NCI-H774 (cell line): ENCODE data around the gene RIOK2.
"Not testable (repeated sequence)": the region's sequence is repeated elsewhere in the genome, so short reads cannot be mapped to it uniquely, and the experiment has no call there.

ENCODE experiments used
- DNase-seq: peaks from one replicate; lab custom pipeline; 2025; lab: John Stamatoyannopoulos, UW

The RIOK2 gene

DNA sequence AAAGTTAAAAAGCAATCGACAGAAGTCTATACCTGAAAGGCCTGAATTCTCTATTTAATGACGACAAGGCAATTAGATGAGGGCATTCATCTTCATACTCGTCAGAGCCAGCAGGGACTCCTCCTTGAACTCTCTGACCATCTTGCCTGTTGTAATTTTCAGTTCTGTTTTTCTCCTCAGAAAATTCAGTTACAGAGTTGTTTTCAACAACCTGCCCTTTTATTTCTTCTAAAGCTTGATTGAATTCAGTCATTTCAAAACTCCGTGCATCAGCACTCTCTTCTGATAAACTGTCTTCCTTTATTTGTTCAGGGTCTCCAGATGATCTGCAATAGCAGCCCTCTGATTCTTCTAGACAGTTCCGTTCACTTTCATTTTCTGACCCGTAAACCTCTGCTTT lies 15.6 kb downstream of the RIOK2 start:
- DNase-seq: no peak

DNA sequence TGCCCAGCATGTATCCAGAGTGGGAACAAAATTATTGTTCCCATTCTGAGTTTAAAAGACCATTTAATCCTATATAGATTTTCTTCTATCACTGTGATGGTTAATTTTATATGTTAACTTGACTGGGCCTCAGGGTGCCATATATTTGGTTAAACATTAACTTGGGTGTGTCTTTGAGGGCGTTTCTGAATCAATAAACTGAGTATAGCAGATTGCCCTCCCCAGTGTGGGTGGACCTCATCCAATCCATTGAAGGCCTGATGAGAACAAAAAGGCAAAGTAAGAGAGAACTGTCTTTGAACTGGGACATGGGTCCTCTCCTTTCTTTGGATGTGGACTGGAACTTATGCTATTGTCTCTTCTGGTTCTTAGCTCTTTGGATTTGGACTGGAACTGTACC lies 17.3 kb downstream of the RIOK2 start:
- DNase-seq: no peak

- no peak for DNase-seq
Measured at GRCh38 chr5:97164846-97165245, 18.2 kb downstream of the RIOK2 start.

DNA sequence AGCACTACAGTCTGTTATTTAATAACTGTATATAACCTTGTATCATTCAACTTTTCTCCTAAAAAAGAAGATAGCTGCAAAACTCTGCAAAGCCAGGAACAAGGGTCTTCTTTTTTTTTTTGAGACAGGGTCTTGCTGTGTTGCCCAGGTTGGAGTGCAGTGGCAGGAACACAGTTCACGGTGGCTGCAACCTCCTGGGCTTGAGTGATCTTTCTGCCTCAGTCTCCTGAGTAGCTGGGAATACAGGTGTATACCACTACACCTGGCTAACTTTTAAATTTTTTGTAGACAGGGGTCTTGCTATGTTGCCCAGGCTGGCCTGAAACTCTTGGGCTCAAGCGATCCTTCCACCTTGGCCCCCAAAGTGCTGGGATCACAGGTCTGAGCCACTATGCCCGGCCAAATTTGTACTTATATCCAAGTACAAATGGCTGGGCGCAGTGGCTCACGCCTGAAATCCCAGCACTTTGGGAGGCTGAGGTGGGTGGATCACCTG lies 19.2 kb downstream of the RIOK2 start:
- no peak for DNase-seq

GRCh38 chr5:97163360-97163764 lies 19.7 kb downstream of the RIOK2 start:
- DNase-seq: no peak

DNA sequence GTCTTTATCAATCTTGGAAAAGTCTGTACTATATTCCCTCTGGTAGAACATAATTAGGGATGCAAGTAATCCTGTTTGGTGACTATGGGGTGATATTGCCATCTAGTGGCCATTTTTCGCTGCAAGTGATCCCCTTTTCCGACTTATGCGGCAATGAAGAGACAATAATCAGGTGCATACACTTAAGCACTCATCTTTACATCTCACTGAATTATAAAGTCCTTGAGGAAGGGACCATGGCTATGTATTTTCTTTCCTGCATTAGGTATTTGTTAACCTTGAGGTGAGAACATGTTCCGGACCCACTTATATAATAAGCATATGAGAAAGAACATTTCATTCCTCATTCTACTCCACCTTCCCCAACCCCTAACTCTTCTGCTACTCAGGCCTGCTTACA lies 21.0 kb downstream of the RIOK2 start:
- DNase-seq: peak; percentile 59

GRCh38 chr5:97157689-97158088 lies 25.4 kb downstream of the RIOK2 start:
- DNase-seq: no peak

GRCh38 chr5:97151370-97151769 lies 31.7 kb downstream of the RIOK2 start:
- DNase-seq: no peak

DNA sequence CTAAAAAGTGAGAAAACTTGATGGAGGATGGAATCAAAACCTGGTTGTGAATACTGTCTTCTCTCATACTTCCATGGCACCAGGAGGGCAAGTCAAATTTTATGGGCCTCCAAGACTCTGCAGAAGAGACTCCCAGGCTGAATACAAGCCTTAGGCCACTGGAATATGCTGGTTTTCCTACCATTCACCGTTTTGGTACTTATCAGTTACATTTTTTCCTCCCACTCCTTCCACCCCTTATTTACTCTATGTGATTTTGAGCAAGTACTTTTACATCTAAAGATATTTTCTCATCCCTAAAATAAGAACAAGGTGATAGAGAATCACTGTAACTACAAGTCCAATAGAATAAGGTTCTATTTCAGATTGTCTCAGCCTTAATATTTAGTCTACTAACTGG lies 32.6 kb downstream of the RIOK2 start:
- no peak for DNase-seq

DNA sequence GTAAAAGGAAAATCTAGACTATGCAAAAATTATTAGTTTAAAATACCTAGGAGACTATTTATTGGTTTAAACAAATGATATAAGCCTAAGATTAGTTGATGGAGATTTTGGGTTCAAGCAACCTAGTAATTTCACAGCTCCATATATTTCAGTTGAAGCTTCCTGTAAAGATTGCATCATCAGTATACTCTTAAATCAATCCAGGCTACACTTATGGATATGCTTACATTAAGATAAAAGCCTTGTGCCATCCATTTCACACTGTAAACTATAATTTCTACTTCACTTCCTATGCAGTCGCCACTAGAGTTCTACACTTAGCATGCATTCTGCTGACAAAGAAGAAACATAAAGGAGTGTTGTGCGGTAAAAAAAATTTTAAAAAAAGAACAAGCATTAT lies 33.3 kb downstream of the RIOK2 start:
- no peak for DNase-seq

- DNase-seq: no peak
Measured at GRCh38 chr5:97148288-97148687, 34.8 kb downstream of the RIOK2 start.

DNA sequence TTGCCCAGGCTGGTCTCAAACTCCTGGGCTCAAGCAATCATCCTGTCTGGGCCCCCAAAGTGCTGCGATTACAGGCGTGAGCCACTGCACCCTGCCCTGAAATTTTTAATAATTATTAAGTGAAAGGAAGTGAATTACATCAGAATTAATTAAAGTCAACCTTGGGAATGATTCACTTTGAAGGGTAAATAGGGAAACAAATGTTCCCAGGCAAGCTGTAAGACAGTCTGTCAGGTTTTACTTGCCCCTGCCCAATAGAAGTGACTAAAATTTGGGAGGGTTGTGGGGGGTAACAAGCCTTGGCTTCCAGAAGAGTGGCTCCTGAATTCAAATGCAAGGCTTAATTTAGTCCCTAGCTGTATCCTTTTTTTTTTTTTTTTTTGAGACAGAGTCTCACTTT lies 39.3 kb downstream of the RIOK2 start:
- no peak for DNase-seq

GRCh38 chr5:97142521-97143254 lies 40.4 kb downstream of the RIOK2 start, which contains the start of gene LIX1:
Gene LIX1, minus strand, starts transcription at chr5:97142611. Its CDS starts 35 bp downstream, at chr5:97142576.
- DNase-seq: peak; percentile 14

- no peak for DNase-seq
Measured at GRCh38 chr5:97141539-97141938, 41.5 kb downstream of the RIOK2 start.

GRCh38 chr5:97141031-97141430 lies 42.0 kb downstream of the RIOK2 start:
- DNase-seq: no peak

DNA sequence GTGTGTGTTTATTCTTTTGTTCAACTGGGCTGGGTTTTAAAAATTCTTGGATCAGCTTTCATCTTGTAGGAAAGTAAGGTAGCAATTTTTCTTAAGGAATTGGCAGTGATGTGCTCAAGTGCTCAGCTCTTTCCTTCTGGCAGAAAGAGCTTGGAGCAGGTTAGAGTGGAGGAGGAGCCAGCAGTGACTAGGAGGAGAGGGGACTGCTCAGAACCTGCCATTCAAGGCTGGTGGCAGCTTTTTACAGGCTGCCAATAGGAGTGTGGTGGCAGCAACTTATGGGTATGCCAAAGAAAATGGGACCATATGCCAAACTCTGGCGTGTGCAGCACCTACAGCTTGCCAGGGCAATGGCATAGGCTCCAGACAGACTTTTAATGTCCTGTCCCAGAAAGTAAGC lies 42.8 kb downstream of the RIOK2 start:
- not testable (repeated sequence) for DNase-seq

- DNase-seq: no peak
Measured at GRCh38 chr5:97136475-97136874, 46.6 kb downstream of the RIOK2 start.

DNA sequence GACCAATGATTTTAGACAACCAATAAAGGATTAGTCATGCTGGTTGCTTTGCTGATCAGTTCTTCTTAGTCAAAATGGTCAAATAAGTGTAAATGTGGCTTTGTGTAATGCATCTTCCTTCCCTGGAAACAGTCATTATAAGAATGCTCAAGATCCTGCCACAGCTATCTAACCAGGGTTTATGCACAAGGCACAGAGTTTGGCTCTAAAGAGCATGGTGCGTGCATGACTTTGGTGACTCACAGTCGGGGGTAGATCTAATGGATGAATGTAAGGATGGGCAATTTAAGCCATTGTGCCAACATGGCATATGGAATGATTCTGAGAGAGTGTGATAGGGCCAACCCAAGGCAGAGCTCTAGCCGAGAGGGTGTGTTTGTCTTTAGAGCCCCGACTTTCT lies 47.2 kb downstream of the RIOK2 start:
- DNase-seq: no peak

DNA sequence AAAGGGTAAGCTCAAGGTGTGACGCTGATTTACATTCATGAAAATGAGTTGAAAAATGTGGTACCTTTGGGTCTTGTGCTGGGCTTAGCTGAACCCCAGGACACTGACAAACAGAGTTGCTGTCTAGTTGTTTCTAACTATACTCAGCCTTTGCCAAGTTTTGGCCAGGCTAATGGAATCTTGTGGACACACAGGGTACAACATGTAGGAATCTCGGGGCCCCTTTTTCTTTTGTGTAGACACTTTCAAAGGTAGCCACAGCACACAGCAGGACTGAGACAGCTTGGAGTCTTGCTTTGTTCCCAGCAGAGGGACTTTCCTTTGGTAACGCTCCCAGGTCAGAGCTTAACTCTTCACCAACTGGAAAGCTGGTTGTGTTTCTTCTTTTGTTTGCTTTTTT lies 48.4 kb downstream of the RIOK2 start:
- DNase-seq: no peak

GRCh38 chr5:97133101-97133500 lies 49.9 kb downstream of the RIOK2 start:
- no peak for DNase-seq

DNA sequence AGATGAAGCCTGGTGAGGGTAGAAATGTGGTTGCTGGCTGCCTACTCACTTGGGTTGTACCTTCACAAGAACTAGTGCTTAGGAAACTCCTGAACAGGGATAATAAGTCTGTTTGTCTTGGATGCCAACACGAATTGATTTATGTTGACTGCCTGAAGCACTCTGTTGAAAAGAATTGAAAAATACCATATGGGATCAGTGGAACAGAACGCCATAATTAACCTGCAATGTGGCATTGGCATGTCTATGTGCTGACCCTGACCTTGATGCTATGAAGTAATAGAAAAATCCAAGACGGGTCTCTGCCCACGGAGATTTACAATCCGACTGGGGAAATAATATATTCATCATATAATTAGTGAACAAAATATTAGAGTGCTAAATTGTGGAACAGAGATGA lies 51.1 kb downstream of the RIOK2 start:
- no peak for DNase-seq

DNA sequence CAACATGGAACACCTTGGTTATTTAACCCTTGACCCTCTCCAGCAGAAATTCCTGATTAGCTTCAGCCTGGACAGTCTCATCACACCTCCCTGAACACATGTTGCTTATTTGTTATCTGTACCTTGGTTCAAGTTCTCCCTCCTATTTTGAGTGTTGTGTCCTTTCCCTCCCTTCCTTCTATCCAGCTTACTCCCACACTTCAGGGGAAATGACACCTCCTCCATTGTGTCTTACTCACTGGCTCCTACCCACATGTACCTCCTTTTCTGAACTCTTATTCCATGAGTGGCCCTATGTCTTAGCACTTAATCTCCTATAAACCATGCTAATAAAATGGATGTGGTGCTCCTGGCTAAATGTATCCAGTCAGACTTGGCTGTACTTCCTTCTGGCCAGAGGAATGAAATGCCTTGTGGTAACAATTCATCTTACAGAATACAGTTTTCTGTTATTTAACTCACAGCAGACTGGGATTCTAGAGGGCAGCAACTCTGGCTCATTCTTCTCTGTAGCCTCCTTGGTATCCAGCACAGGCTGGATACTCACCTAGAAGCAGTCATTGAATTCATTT lies 51.8 kb downstream of the RIOK2 start:
- DNase-seq: no peak

DNA sequence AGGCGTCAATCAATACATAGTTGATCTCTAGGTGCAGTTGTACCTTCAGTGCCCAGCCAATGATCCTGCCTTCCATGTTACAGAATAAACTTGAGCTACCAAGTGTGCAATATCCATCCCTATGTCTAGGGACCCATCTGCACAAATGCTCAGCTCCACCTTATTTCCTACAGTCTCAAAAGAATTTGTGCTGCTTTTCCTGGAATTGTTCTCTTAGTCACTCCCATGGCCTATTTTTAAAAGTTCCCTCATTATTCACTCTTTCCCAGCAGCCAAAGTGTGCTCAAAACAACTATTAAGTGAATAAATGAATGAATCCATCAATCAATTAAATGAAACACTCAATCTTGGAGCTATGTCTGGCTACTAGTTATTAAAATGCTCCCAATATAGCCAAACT lies 55.3 kb downstream of the RIOK2 start:
- DNase-seq: no peak
